ENCODE measurements around the gene ALOX15B. TPM values are rescaled to one million over a fixed set of nuclear protein-coding genes. Genes with fewer than 3 reads are reported as not detected.

Gene ALOX15B
- total and polyA plus RNA-seq, 10 of the 15 experiments (the other 5 are each of a cell fraction or from before 2014, with no cell fraction given), result 0.01 TPM; not detected in 9

DNA sequence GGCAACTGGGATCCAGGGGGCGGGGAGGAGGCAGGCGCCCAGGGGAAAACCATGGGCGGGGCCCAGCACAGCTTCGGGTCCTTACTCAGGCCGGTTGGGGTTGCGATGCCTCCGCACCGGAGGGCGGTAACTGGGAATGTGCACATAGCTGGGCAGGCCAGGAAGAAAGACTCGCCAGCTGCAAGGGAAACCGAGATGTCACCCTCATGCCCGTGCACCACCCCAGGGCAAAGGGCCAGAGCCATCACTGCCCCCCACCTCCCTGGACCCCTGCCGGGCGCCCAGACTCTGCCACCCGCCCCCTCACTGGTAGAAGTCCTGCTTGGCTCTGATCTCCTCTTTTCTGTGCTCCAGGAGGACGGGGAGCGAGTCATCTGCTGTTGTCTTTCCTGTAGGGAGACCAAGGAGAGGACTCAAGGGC lies 42.0 kb downstream of the ALOX15B start:
- DNase-seq (ENCODE audit: low read depth, low spot score) (no peak), ATAC-seq (no peak), FAIRE-seq (no peak)
- TF ChIP-seq NBN (IDR thresholded peaks at IDR 0.05), result no peak
- no peak for TF ChIP-seq SIX5 (IDR thresholded peaks at IDR 0.05; ENCODE audit: low read depth, low read length, severe bottlenecking)
- Histone ChIP-seq H3K36me3 (ENCODE audit: control insufficient read depth in 2 of 2, insufficient read depth in 2 of 2, low read length in 1 of 2) (no peaks in the 10 kb centered on the region), H3K9ac (ENCODE audit: control insufficient read depth, insufficient read depth, low read length) (no peak overlapping the region), H2AFZ (ENCODE audit: control insufficient read depth, low read depth, low read length) (no peak overlapping the region), H3K4me2 (ENCODE audit: control insufficient read depth, insufficient read depth) (no peak overlapping the region), H3K27me3 (replicated peaks in 1 of 2; ENCODE audit: control insufficient read depth in 2 of 2, insufficient read depth in 2 of 2, low read length in 1 of 2) (peaks cover 0 to 1% of the 10 kb centered on the region in 2 experiments; a peak in 2 of 4 replicates), H3K4me3 (no peak overlapping the region), H3K79me2 (ENCODE audit: control insufficient read depth, insufficient read depth, low read length) (no peaks in the 10 kb centered on the region), H3K27ac (ENCODE audit: control insufficient read depth, insufficient read depth) (no peak overlapping the region), H3K9me3 (replicated peaks; ENCODE audit: control insufficient read depth, insufficient read depth, low read length) (no peaks in the 10 kb centered on the region), H3K4me1 (ENCODE audit: control insufficient read depth, insufficient read depth, low read length) (peaks cover 4% of the 10 kb centered on the region; the same call in 1 of the 2 replicates), H4K20me1 (ENCODE audit: control insufficient read depth, insufficient read depth) (no peaks in the 10 kb centered on the region)
- in situ Hi-C loops (cut with MboI), result no loop called here
- CTCF ChIA-PET, result interaction anchor here (1.0 to 9.4 kb wide), 9 partner anchors 9 to 36 kb away, joined by 3 to 159 read pairs (median 6); partner anchors contain the start of gene ALOXE3
- no TSS peak for BruUV-seq (replicated peaks)
- intact Hi-C loops (cut with micrococcal nuclease; ENCODE audit: unreplicated experiment), result loop anchor here (2.0 kb wide), 1 partner anchor 38 kb away; the partner anchor contains the start of gene ALOXE3
- SMC1A ChIA-PET (ENCODE audit: uncharacterized antibody, unreplicated experiment), result interaction anchor here (1.4 kb wide), 1 partner anchor 12 kb away, joined by 5 read pairs; no protein-coding TSS in a partner anchor
- 53% methylated on average over 9 of the region's 17 CpGs for WGBS (ENCODE audit: insufficient coverage, insufficient replicate concordance, low lambda C conversion rate, missing lambda C conversion rate)
- POLR2A ChIA-PET, result no interaction called here
- RAD21 ChIA-PET (ENCODE audit: unreplicated experiment), result no interaction called here

- BruUV-seq (replicated peaks), result no TSS peak
- 34% methylated on average over 3 of the region's 3 CpGs for WGBS (ENCODE audit: insufficient coverage, insufficient replicate concordance, low lambda C conversion rate, missing lambda C conversion rate)
- ATAC-seq (no peak), FAIRE-seq (no peak), DNase-seq (ENCODE audit: low read depth, low spot score) (no peak)
- in situ Hi-C loops (cut with MboI) (no loop called here), intact Hi-C loops (cut with micrococcal nuclease; ENCODE audit: unreplicated experiment) (loop anchor here (2.0 kb wide), 1 partner anchor 37 kb away; the partner anchor contains the start of gene ALOXE3)
- POLR2A ChIA-PET, result no interaction called here
- Histone ChIP-seq H3K36me3 (ENCODE audit: control insufficient read depth in 2 of 2, insufficient read depth in 2 of 2, low read length in 1 of 2) (no peaks in the 10 kb centered on the region), H3K9ac (ENCODE audit: control insufficient read depth, insufficient read depth, low read length) (no peak overlapping the region), H3K4me1 (ENCODE audit: control insufficient read depth, insufficient read depth, low read length) (peaks cover 4% of the 10 kb centered on the region; the same call in 1 of the 2 replicates), H4K20me1 (ENCODE audit: control insufficient read depth, insufficient read depth) (no peaks in the 10 kb centered on the region), H3K9me3 (replicated peaks; ENCODE audit: control insufficient read depth, insufficient read depth, low read length) (no peaks in the 10 kb centered on the region), H3K4me2 (ENCODE audit: control insufficient read depth, insufficient read depth) (no peak overlapping the region), H3K79me2 (ENCODE audit: control insufficient read depth, insufficient read depth, low read length) (no peaks in the 10 kb centered on the region), H2AFZ (ENCODE audit: control insufficient read depth, low read depth, low read length) (no peak overlapping the region), H3K27me3 (replicated peaks in 1 of 2; ENCODE audit: control insufficient read depth in 2 of 2, insufficient read depth in 2 of 2, low read length in 1 of 2) (peaks cover 0 to 3% of the 10 kb centered on the region in 2 experiments; a peak in 2 of 4 replicates), H3K27ac (ENCODE audit: control insufficient read depth, insufficient read depth) (no peak overlapping the region), H3K4me3 (no peak overlapping the region)
- RAD21 ChIA-PET (ENCODE audit: unreplicated experiment), result no interaction called here
- SMC1A ChIA-PET (ENCODE audit: uncharacterized antibody, unreplicated experiment), result interaction anchor here (1.4 kb wide), 1 partner anchor 13 kb away, joined by 5 read pairs; no protein-coding TSS in a partner anchor
- TF ChIP-seq, protein P1, sequence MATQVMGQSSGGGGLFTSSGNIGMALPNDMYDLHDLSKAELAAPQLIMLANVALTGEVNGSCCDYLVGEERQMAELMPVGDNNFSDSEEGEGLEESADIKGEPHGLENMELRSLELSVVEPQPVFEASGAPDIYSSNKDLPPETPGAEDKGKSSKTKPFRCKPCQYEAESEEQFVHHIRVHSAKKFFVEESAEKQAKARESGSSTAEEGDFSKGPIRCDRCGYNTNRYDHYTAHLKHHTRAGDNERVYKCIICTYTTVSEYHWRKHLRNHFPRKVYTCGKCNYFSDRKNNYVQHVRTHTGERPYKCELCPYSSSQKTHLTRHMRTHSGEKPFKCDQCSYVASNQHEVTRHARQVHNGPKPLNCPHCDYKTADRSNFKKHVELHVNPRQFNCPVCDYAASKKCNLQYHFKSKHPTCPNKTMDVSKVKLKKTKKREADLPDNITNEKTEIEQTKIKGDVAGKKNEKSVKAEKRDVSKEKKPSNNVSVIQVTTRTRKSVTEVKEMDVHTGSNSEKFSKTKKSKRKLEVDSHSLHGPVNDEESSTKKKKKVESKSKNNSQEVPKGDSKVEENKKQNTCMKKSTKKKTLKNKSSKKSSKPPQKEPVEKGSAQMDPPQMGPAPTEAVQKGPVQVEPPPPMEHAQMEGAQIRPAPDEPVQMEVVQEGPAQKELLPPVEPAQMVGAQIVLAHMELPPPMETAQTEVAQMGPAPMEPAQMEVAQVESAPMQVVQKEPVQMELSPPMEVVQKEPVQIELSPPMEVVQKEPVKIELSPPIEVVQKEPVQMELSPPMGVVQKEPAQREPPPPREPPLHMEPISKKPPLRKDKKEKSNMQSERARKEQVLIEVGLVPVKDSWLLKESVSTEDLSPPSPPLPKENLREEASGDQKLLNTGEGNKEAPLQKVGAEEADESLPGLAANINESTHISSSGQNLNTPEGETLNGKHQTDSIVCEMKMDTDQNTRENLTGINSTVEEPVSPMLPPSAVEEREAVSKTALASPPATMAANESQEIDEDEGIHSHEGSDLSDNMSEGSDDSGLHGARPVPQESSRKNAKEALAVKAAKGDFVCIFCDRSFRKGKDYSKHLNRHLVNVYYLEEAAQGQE (IDR thresholded peaks at IDR 0.05; ENCODE audit: low read depth, low read length), result no peak
- TF ChIP-seq LARP7 (IDR thresholded peaks at IDR 0.05) (no peak), BRCA1 (IDR thresholded peaks at IDR 0.05; ENCODE audit: low read depth, low read length) (no peak)
- CTCF ChIA-PET, result interaction anchor here (0.8 to 9.4 kb wide), 10 partner anchors 8 to 37 kb away, joined by 3 to 159 read pairs (median 6); partner anchors contain the start of gene ALOXE3
Measured at GRCh38 chr17:8081876-8082275, 43.0 kb downstream of the ALOX15B start.
